ENCODE data around the gene RD3L. TPM values are rescaled to one million over a fixed set of nuclear protein-coding genes. Genes with fewer than 3 reads are reported as not detected.

The RD3L gene
- total and polyA plus RNA-seq, 2 experiments from 2014 or later: not detected

DNA sequence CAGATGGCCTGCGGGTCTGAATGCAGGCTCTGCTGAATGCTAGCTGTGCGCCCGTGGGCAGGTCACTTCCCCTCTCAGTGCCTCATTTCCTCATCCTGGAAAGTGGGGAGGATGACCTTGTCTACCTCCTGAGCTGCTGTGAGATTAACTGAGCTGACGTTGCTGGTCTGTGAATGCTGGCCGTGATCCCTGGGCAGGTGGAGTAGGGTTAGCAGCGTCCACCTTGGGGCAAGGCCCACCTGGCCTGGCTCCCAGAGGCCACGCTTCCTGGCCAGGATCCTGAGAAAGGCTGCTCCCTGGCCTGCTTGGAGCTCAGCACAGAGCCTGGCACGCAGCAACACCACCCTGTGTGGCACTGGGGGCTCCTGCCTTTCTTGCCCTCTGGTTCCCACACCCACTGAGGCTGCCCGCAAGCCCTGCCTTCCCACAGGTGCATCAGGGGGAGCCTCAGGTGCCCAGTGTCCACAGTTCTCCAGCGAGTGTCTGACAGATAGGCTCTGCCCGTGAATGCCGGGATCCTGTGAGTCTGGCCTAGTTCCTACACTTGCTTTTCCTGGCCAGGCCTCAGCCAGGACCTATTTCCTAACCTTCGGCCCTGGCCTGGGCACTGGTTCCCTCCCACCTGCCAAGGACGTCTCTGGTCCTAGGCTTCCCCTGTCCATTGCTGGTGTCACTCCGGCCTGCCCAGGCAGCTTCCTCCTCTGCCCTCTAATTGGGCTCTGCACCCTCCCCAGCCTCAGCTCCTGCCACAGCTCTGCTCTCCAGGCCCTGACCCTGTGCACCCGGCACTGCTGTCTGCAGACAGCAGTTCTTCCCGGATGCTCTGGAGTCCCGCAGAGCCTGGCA is 51.3 kb downstream of the RD3L start (continued):
- TF ChIP-seq, protein P1, sequence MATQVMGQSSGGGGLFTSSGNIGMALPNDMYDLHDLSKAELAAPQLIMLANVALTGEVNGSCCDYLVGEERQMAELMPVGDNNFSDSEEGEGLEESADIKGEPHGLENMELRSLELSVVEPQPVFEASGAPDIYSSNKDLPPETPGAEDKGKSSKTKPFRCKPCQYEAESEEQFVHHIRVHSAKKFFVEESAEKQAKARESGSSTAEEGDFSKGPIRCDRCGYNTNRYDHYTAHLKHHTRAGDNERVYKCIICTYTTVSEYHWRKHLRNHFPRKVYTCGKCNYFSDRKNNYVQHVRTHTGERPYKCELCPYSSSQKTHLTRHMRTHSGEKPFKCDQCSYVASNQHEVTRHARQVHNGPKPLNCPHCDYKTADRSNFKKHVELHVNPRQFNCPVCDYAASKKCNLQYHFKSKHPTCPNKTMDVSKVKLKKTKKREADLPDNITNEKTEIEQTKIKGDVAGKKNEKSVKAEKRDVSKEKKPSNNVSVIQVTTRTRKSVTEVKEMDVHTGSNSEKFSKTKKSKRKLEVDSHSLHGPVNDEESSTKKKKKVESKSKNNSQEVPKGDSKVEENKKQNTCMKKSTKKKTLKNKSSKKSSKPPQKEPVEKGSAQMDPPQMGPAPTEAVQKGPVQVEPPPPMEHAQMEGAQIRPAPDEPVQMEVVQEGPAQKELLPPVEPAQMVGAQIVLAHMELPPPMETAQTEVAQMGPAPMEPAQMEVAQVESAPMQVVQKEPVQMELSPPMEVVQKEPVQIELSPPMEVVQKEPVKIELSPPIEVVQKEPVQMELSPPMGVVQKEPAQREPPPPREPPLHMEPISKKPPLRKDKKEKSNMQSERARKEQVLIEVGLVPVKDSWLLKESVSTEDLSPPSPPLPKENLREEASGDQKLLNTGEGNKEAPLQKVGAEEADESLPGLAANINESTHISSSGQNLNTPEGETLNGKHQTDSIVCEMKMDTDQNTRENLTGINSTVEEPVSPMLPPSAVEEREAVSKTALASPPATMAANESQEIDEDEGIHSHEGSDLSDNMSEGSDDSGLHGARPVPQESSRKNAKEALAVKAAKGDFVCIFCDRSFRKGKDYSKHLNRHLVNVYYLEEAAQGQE (IDR thresholded peaks at IDR 0.05; ENCODE audit: unreplicated experiment): no peak
- TF ChIP-seq STAT1 (IDR thresholded peaks at IDR 0.05; ENCODE audit: unreplicated experiment) (no peak), ZNF114 (CRISPR knock-in tag; IDR thresholded peaks at IDR 0.05) (no peak), POLR2AphosphoS5 (IDR thresholded peaks at IDR 0.05; ENCODE audit: low read depth) (no peak), JUNB (IDR thresholded peaks at IDR 0.05; ENCODE audit: unreplicated experiment) (no peak)
- TF ChIP-seq, protein P2, sequence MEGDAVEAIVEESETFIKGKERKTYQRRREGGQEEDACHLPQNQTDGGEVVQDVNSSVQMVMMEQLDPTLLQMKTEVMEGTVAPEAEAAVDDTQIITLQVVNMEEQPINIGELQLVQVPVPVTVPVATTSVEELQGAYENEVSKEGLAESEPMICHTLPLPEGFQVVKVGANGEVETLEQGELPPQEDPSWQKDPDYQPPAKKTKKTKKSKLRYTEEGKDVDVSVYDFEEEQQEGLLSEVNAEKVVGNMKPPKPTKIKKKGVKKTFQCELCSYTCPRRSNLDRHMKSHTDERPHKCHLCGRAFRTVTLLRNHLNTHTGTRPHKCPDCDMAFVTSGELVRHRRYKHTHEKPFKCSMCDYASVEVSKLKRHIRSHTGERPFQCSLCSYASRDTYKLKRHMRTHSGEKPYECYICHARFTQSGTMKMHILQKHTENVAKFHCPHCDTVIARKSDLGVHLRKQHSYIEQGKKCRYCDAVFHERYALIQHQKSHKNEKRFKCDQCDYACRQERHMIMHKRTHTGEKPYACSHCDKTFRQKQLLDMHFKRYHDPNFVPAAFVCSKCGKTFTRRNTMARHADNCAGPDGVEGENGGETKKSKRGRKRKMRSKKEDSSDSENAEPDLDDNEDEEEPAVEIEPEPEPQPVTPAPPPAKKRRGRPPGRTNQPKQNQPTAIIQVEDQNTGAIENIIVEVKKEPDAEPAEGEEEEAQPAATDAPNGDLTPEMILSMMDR (conservative IDR thresholded peaks at IDR 0.05; ENCODE audit: low read depth in 2 of 2): no peak

Other genes with a start within 250 kb of the RD3L start
- gene XRCC3, start 227.1 kb downstream of the RD3L start, total RNA-seq (2014; rRNA removed; shearing (Covaris generic)): 52.2 and 72.9 TPM in 2 replicates
- gene XRCC3, start 227.1 kb downstream of the RD3L start, polyA plus RNA-seq (2016; fragmentation: Nextera tagmentation; extraction: Ambion mirVana): 16.6 and 20.4 TPM in 2 replicates
- 89.6 and 116 TPM in 2 replicates for gene ZFYVE21, start 226.7 kb downstream of the RD3L start, total RNA-seq (2014; rRNA removed; shearing (Covaris generic))
- 79.4 and 88.0 TPM in 2 replicates for gene ZFYVE21, start 226.7 kb downstream of the RD3L start, polyA plus RNA-seq (2016; fragmentation: Nextera tagmentation; extraction: Ambion mirVana)
- 6.5 and 8.5 TPM in 2 replicates for gene PPP1R13B, start 95.0 kb downstream of the RD3L start, total RNA-seq (2014; rRNA removed; shearing (Covaris generic))
- gene PPP1R13B, start 95.0 kb downstream of the RD3L start, polyA plus RNA-seq (2016; fragmentation: Nextera tagmentation; extraction: Ambion mirVana): 2.0 and 3.8 TPM in 2 replicates
- not detected in 2 replicates for gene TDRD9, start 14.1 kb downstream of the RD3L start, total RNA-seq (2014; rRNA removed; shearing (Covaris generic))
- gene TDRD9, start 14.1 kb downstream of the RD3L start, polyA plus RNA-seq (2016; fragmentation: Nextera tagmentation; extraction: Ambion mirVana): 0.24 TPM in 1 of 2 replicates, not detected in the other
- gene ASPG, start 143.2 kb upstream of the RD3L start, total RNA-seq (2014; rRNA removed; shearing (Covaris generic)): 1.4 and 6.2 TPM in 2 replicates
- 0.61 and 1.1 TPM in 2 replicates for gene ASPG, start 143.2 kb upstream of the RD3L start, polyA plus RNA-seq (2016; fragmentation: Nextera tagmentation; extraction: Ambion mirVana)
- 82.9 and 103 TPM in 2 replicates for gene KIF26A, start 196.1 kb upstream of the RD3L start, total RNA-seq (2014; rRNA removed; shearing (Covaris generic))
- gene KIF26A, start 196.1 kb upstream of the RD3L start, polyA plus RNA-seq (2016; fragmentation: Nextera tagmentation; extraction: Ambion mirVana): 5.6 and 6.4 TPM in 2 replicates

Measured in GM23338 (cell line).